Neural progenitor cell (in vitro differentiated cells): Measurements from ENCODE around the gene INPP5D. TPM values are rescaled to one million over a fixed set of nuclear protein-coding genes. Genes with fewer than 3 reads are reported as not detected.

ENCODE experiments used
- DNase-seq: peaks from one replicate; pipeline ENCODE4 v3.0.0-alpha.2; 2016; ENCODE audit warnings: low spot score
- H2AFZ ChIP-seq: fragments of 200-600 bp; sonication (generic); replicated peaks from 2 replicates; pipeline ENCODE4 v1.6.1; 2016; ENCODE audit warnings: antibody characterized with exemption
- H3F3A ChIP-seq: fragments of 200-600 bp; sonication (generic); 2 replicates; pipeline ENCODE4 v1.6.1; 2016; ENCODE audit warnings: antibody characterized with exemption, low read depth
- H3K27ac ChIP-seq: fragments of 200-600 bp; sonication (generic); 2 replicates; pipeline ENCODE4 v1.5.1; 2016; ENCODE audit warnings: mild to moderate bottlenecking
- H3K27me3 ChIP-seq: fragments of 200-600 bp; sonication (generic); 2 replicates; pipeline ENCODE4 v1.6.1; 2016; ENCODE audit warnings: mild to moderate bottlenecking, moderate library complexity
- H3K36me3 ChIP-seq: fragments of 200-600 bp; sonication (generic); 2 replicates; pipeline ENCODE4 v1.5.1; 2016
- H3K4me1 ChIP-seq: fragments of 200-600 bp; sonication (generic); 2 replicates; pipeline ENCODE4 v1.6.1; 2016; ENCODE audit warnings: mixed run types
- H3K4me2 ChIP-seq: fragments of 200-600 bp; sonication (generic); 2 replicates; pipeline ENCODE4 v1.6.1; 2016
- H3K4me3 ChIP-seq: fragments of 200-600 bp; sonication (generic); 2 replicates; pipeline ENCODE4 v1.5.1; 2016
- H3K79me2 ChIP-seq: fragments of 200-600 bp; sonication (generic); 2 replicates; pipeline ENCODE4 v1.6.1; 2016; ENCODE audit warnings: low read depth
- H3K9ac ChIP-seq: fragments of 200-600 bp; sonication (generic); 2 replicates; pipeline ENCODE4 v1.6.1; 2016
- H3K9me3 ChIP-seq: fragments of 200-600 bp; sonication (generic); 2 replicates; pipeline ENCODE4 v1.5.1; 2016; ENCODE audit warnings: low read depth
- H4K20me1 ChIP-seq: fragments of 200-600 bp; sonication (generic); 2 replicates; pipeline ENCODE4 v1.6.1; 2016; ENCODE audit warnings: low read depth
- H3K27ac Mint-ChIP-seq: 3 replicates; pipeline ENCODE4 v1.8.0; 2021; ENCODE audit warnings: mixed read lengths
- H3K27me3 Mint-ChIP-seq: 2 replicates; pipeline ENCODE4 v1.8.0; 2022; ENCODE audit warnings: low read depth, mild to moderate bottlenecking, inconsistent platforms, moderate library complexity, mixed read lengths; ENCODE audit not compliant: insufficient read depth
- H3K36me3 Mint-ChIP-seq: 3 replicates; pipeline ENCODE4 v1.8.0; 2021; ENCODE audit warnings: mixed read lengths
- H3K4me1 Mint-ChIP-seq: 3 replicates; pipeline ENCODE4 v1.8.0; 2021; ENCODE audit warnings: mixed read lengths
- H3K4me3 Mint-ChIP-seq: 3 replicates; pipeline ENCODE4 v1.8.0; 2021; ENCODE audit warnings: mild to moderate bottlenecking, moderate library complexity, mixed read lengths
- H3K9me3 Mint-ChIP-seq: 3 replicates; pipeline ENCODE4 v1.8.0; 2020; ENCODE audit warnings: mixed read lengths
- CTCF ChIP-seq: fragments of 200-600 bp; sonication (generic); IDR thresholded peaks from 2 replicates; pipeline ENCODE4 v1.5.1; 2017; ENCODE audit warnings: antibody characterized with exemption, mild to moderate bottlenecking
- EZH2 ChIP-seq: fragments of 200-600 bp; sonication (generic); IDR thresholded peaks from 2 replicates; pipeline ENCODE4 v1.6.1; 2017; ENCODE audit warnings: antibody characterized with exemption, mild to moderate bottlenecking, moderate library complexity
- EZH2phosphoT487 ChIP-seq: fragments of 200-600 bp; sonication (generic); IDR thresholded peaks from 2 replicates; pipeline ENCODE4 v1.6.1; 2017; ENCODE audit warnings: antibody characterized with exemption
- total RNA-seq: library from RNA; depleted of rRNA; stranded (reverse); fragments of >200 nt; gene quantifications from 2 replicates; pipeline ENCODE4 v1.2.3, GENCODE V29; 2015; ENCODE audit warnings: low replicate concordance

The INPP5D gene
- total RNA-seq, 1 donor from 2014 or later, result 4.2 TPM

GRCh38 chr2:233114421-233114861, 54.3 kb downstream of the INPP5D start:
- TF ChIP-seq EZH2 (no peak), EZH2phosphoT487 (no peak), CTCF (no peak)
- no peaks in the 10 kb centered on the region for H3K36me3 ChIP-seq
- no peaks in the 10 kb centered on the region for H3F3A ChIP-seq
- no peaks in the 10 kb centered on the region for H3K9me3 ChIP-seq
- Mint-ChIP-seq H3K4me1 (peaks cover 14% of the 10 kb centered on the region), H3K27ac (no peak overlapping the region), H3K27me3 (peaks cover 7% of the 10 kb centered on the region), H3K4me3 (no peak overlapping the region), H3K9me3 (no peaks in the 10 kb centered on the region), H3K36me3 (no peaks in the 10 kb centered on the region)
- H3K27ac ChIP-seq, result no peak overlapping the region
- no peaks in the 10 kb centered on the region for H3K27me3 ChIP-seq
- H3K4me3 ChIP-seq, result no peak overlapping the region
- no peaks in the 10 kb centered on the region for H3K79me2 ChIP-seq
- no peaks in the 10 kb centered on the region for H4K20me1 ChIP-seq
- H3K4me2 ChIP-seq, result no peak overlapping the region
- no peak overlapping the region for H3K9ac ChIP-seq
- no peak overlapping the region for H2AFZ ChIP-seq
- H3K4me1 ChIP-seq, result no peaks in the 10 kb centered on the region
- DNase-seq, result no peak

- H3K4me3 ChIP-seq, result no peak overlapping the region
- H3K9ac ChIP-seq, result no peak overlapping the region
- Mint-ChIP-seq H3K9me3 (no peaks in the 10 kb centered on the region), H3K4me1 (peaks cover 14% of the 10 kb centered on the region), H3K27ac (peak overlapping the region; percentile 54), H3K4me3 (no peak overlapping the region), H3K27me3 (peaks cover 7% of the 10 kb centered on the region), H3K36me3 (no peaks in the 10 kb centered on the region)
- H3K9me3 ChIP-seq, result no peaks in the 10 kb centered on the region
- no peaks in the 10 kb centered on the region for H3K27me3 ChIP-seq
- H2AFZ ChIP-seq, result no peak overlapping the region
- H3K4me1 ChIP-seq, result no peaks in the 10 kb centered on the region
- H3K4me2 ChIP-seq, result no peak overlapping the region
- H3K79me2 ChIP-seq, result no peaks in the 10 kb centered on the region
- H4K20me1 ChIP-seq, result no peaks in the 10 kb centered on the region
- TF ChIP-seq CTCF (no peak), EZH2 (no peak), EZH2phosphoT487 (no peak)
- no peaks in the 10 kb centered on the region for H3F3A ChIP-seq
- no peaks in the 10 kb centered on the region for H3K36me3 ChIP-seq
- DNase-seq, result no peak
- H3K27ac ChIP-seq, result no peak overlapping the region
Measured at GRCh38 chr2:233115121-233115520, 55.0 kb downstream of the INPP5D start.

DNA sequence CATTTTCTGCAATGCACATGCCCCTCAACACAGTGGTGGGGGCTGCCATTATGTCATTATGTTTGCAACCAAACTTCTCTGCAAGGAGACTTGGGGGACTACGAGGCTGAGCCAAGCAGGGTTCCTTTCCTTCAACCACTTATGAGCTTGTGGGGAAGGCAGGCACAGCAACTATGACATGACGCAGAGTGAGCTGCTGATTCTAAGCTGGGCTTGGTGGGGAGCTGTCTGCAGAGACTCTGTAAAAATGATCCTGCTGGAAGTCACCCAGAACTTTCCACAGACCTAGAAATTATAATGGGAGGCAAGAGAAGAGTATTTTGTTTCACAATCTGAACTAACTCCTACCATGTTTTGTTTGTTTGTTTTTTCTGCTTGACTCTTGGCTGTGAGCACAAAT, 55.6 kb downstream of the INPP5D start:
- H3F3A ChIP-seq, result no peaks in the 10 kb centered on the region
- no peak overlapping the region for H3K9ac ChIP-seq
- no peak overlapping the region for H3K27ac ChIP-seq
- H3K4me3 Mint-ChIP-seq, result no peak overlapping the region
- no peaks in the 10 kb centered on the region for H3K36me3 Mint-ChIP-seq
- H4K20me1 ChIP-seq, result no peaks in the 10 kb centered on the region
- no peak overlapping the region for H3K4me3 ChIP-seq
- no peaks in the 10 kb centered on the region for H3K27me3 ChIP-seq
- no peak overlapping the region for H3K4me2 ChIP-seq
- no peaks in the 10 kb centered on the region for H3K36me3 ChIP-seq
- H3K4me1 Mint-ChIP-seq, result peaks cover 14% of the 10 kb centered on the region
- H3K9me3 Mint-ChIP-seq, result no peaks in the 10 kb centered on the region
- H3K27ac Mint-ChIP-seq, result peak overlapping the region; percentile 54
- H3K9me3 ChIP-seq, result no peaks in the 10 kb centered on the region
- no peaks in the 10 kb centered on the region for H3K79me2 ChIP-seq
- DNase-seq, result no peak
- peaks cover 7% of the 10 kb centered on the region for H3K27me3 Mint-ChIP-seq
- TF ChIP-seq EZH2phosphoT487 (no peak), EZH2 (no peak), CTCF (no peak)
- H3K4me1 ChIP-seq, result no peaks in the 10 kb centered on the region
- no peak overlapping the region for H2AFZ ChIP-seq
